GM19463 (cell line): ENCODE data around the gene RPS6KA3.

Experiments used
- ATAC-seq: cut with Tn5 transposase; IDR thresholded peaks from one replicate; pipeline ENCODE4 v1.9.1; 2021; ENCODE audit warnings: mild to moderate bottlenecking, moderate library complexity; ENCODE audit not compliant: unreplicated experiment

The RPS6KA3 gene

DNA sequence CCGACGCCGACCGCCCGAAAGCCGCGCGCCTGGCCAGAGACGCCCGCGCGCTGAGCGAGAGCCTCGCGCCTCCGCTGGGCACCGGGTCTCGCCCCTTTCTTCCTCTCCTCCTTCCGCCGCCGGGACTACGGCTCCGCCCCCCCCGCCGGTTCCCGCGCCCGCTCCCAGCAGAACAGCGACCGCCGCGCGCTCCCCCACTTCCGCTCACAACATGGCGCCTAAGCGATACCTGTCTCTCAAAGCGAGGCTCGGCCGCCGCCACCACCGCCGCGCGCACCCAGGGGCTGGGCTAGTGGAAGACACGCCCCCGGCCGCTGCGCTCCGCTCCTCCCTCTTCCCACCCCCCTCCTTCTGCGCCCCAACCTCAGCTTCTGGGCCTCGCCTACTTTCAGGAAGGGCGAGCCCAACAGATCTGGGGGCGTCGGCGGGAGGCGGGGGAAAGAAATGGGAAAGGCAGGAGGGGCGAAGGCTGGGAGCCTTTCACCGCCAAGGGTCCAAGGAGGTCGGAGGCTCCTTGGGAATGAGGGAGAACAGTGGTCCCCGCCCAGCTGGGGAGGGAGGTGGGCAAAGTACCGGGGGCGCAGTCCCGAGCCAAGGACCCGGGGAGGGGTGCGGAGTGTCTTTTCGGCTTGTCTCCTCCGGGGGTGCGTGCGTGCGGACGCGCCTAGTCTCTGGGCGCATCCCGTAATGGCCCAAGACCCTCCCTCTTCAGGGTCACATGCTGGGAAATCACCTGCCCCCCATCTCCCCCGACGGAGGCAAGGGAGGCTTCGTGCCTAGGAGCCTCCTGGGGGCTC, at the start of gene RPS6KA3:
RPS6KA3 (minus strand) TSS at position 100 of the 797 bp plus-strand sequence. CDS start 277 bp downstream, outside the sequence.
- peak; percentile 77 for ATAC-seq

DNA sequence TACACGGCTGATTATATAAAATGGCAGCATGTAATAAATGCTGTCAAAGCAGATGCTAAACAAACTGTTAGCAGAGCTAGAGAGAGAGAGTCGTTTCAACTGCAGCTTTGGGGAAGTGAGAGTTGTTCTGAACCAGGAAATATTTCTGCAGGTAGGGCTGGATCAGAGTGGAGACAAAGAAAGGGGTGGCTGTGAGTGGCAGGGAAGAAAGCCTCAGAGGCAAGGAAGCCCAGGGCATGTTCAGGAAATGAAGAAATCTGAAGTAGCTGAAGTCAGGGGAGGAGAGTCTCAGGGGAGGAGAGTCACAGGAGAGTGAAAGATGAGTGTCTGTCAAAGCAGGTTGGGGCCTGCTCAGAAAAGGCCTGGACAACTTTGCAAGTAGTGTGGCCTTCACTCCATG, 48.4 kb upstream of the RPS6KA3 start:
- peak; percentile 80 for ATAC-seq

DNA sequence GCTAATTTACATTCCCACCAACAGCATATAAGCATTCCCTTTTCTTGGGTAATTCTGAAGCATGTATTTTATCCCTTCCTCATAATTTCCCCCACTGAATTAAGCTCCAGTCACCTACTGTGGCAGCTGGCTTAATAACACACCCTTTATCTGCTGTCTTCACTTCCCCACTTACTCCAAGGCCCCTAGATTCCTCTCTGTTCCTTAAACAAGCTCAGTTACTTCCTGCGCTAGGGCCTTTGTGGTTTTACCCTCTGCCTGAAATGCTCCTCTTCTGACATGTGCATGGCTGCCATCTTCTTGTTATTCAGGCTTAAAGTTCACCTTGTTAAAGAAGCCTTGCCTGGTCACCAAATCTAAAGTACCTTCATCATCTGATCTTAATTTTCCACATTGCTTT, 47.2 kb upstream of the RPS6KA3 start:
- no peak for ATAC-seq

DNA sequence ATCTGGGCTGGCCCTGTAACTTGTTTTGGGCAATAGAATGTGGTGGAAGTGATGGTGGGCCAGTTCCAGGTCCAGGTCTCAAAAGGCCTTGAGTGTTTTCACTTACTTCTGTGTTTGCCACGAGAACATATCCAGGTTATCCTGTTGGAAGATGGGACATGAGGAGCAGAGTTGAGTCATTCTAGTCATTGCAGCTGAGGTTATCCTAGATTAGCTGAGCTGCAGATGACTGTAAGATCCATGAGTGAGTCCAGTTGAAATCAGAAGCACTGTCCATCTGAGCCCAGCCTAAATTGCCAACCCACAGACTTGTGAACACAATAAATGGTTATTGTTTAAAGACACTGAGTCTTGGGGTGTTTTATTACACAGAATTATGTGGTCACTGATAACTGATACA, 45.3 kb upstream of the RPS6KA3 start:
- ATAC-seq: no peak

DNA sequence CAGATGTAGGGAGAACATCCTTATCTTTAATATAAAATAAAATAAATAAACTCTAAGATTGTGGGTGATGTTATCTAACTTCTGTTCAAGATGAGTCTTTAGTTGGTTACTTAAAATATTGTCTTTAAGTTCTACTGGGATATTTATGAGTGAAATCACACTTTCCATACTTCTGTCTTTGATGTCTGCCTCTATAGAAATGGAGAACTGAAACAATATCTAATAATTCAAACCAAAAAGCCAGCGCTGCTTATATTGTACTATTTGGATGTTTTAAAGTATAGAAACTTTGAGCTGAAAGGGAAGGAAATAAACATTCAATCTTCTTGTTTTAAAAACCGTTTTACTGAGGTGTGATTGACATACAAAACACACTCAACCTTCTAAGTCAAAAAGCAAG, 44.8 kb upstream of the RPS6KA3 start:
- ATAC-seq: no peak

DNA sequence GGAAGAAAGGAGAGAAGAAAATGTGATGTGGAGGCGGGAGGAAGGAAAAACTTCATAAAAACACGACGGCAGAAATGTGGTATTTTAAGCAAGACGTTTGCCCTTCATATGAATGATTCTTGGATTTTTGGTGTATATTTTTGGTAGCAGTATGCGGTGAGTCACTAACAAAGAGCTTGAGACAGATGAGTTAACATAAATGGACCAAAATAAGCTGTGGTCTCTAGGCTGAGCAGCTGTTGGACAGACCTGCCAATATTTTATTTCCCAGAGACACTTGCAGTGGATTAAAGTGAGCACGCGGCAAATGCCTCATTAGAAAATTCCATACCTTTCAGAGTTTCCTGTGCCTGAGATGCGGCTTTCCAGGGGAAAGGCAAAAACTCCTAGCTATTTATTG, 43.1 kb upstream of the RPS6KA3 start:
- no peak for ATAC-seq

DNA sequence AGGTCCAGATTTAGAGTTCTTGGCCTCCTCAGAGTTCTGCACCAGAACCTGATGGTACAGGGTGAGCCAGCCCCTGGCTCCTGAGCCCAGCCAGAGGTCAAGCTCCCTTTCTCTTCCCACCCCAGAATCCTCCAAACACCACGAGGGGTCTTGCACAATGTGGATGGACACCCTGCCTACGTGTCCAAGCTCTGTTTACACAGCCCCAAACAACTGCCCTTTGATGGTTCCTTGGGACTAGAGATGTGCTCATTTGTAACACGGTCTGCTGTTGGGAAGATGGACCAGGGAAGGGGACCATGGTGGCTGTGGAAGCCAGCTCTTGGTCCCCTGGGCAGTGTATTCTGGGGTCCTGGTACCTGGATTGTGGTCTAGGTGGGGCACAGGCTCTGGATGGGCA, 40.0 kb upstream of the RPS6KA3 start:
- ATAC-seq: no peak

DNA sequence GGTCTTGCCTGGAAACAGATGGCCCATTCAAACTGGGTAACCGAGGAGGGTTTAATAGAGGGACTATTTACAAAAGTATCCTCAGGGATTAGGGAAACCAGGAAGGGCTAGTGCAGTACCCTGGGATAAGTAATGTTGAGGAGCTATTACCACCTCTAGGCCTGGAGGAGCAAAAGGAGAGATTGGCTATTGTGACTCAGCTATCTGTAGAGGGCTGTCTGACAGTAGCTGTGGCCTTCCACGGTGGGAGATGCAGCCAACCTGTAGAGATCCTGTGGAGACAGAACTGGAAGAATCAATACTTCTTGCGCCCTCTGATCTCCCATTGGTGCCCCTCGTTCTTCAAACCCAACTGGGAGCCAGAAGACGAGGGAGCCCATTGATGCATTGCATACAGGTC, 34.1 kb upstream of the RPS6KA3 start:
- ATAC-seq: no peak

DNA sequence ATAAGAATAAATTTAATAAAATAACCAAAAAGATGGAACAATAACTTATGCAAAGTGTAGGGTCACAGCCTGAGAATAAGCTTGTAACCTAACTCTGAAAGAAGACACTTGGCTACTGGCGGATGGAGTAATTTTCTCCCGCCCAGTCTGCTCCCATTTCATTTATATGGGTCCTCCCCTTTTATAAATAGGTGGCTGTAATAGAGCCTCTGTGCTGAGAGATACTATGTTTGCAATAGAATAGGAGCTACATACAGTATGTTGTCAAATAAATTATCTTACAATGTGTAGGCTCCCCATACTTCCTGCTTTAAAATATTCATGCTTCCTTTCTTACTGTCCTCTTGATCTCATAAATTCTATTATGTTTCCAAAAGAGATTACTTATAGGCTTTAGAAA, 28.2 kb upstream of the RPS6KA3 start:
- no peak for ATAC-seq

DNA sequence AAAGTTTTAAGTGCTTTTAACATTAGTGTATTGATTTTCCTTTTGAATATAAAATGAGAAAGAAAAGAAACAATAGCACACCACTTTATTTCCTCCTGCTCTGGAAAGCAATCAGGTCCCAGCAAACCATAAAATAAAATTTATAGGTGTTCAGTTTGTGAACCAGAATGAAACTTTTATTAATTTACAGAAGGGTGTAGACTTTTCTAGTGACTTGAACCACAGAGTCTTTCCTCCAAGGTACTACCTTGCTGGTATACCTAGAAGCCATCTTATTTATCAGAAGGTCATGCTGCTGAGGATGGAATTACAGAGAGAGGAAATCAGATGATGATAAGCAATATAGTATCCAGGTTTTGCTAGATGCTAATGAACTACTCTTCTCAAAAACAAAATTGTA, 27.6 kb upstream of the RPS6KA3 start:
- no peak for ATAC-seq

DNA sequence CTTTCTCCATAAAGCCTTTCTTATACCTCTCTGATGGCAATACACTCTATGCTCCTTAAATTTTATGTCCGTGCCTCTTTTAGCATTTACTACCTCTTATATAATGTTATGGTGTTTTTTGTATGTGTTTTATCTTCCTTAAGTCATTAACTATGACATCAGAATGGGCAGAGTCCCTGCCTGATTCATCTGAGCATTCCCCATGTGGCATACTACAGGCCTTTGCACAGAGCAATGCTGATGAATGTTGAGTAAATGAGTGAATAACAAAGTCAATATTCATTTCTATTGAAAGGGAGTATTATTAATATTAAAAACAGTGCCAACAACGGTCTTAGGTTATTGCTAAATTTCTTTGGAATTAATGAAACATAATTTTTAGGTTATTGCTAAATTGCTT, 18.8 kb upstream of the RPS6KA3 start:
- ATAC-seq: no peak

DNA sequence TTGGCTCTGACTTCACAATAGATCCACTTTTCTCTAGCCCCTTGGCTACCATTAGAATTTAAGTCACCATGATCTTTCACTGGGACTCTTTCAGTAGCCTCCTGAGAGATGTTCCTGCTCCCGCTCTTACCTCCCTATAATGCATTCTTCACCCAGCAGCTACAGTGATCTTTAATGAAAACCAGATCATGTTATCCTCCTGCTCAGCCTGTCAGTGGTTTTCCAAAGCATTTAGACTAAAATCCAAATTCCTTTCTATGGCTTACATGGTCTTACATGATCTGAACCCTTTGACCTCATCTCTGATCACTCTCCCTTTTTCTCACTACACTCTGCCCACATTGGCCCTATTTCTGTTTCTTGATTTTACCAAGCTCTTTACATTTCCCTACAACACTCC, 18.3 kb upstream of the RPS6KA3 start:
- no peak for ATAC-seq

DNA sequence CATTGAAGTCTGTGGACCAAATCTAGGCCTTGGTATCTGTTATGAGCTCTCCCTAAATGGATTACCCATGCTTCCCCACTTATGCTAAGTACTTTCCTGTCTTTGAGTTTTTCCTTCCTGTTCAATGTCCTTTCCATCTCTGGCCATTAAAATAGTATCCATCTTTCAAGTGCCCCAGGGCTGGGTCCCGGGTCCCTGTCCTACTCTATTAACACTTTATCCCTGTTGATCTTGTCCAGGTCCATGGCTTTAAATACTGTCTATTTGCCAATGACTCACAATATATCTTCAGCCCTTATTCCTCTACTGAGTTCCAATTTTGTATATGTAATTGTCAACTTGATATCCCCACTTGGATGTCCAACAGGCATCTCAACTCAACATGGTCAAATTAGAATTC, 17.7 kb upstream of the RPS6KA3 start:
- ATAC-seq: no peak

DNA sequence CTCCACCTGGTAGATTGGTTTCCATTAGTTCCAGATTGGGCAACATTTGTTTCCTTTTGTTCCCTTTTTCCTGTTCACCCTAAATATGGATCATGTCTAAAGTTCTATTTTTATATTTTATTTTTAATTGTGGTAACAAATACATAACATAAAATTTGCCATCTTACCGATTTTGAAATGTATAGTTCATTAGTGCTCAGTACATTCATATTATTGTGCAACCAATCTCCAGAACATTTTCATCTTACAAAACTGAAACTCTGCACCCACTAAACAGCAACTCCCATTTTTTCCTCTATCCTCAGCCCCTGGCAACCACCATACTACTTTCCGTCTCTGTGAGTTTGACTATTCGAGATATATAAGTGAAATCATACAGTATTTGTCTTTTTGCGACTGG, 14.2 kb upstream of the RPS6KA3 start:
- no peak for ATAC-seq

DNA sequence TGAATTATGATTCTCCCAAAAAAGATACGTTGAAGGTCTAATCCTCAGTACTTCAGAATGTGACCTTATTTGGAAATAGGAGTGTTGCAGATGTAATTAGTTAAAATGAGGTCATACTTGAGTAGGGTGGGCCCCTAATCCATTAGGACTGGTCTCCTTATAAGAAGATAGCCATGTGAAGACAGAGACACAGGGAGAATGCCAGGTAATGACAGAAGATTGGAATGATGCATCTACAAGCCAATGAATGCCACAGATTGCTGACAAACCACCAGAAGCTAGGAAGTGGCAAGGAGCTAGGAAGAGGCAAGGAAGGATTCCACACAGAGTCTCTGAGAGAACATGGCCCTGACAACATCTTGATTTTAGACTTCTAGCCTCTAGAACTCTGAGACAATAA, 7.4 kb upstream of the RPS6KA3 start:
- no peak for ATAC-seq

DNA sequence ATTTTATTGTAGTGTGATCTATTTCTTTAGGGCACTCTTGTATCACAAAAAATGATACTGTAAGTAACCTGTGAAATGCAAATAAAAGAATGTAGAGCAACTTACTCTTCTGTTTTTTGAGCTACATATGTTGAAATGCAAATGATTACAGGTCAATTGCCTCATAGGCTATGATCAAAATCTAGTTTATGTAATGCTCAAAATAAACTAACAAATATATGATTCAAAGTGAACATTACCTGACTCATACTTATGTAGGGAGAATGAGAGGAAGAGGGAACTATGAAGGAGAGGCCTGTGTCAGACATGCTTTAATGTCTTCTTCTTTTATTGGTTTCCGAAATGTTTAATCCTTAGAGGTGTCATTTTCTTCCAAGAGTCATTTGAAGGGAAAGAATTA, 5.0 kb upstream of the RPS6KA3 start:
- ATAC-seq: no peak

DNA sequence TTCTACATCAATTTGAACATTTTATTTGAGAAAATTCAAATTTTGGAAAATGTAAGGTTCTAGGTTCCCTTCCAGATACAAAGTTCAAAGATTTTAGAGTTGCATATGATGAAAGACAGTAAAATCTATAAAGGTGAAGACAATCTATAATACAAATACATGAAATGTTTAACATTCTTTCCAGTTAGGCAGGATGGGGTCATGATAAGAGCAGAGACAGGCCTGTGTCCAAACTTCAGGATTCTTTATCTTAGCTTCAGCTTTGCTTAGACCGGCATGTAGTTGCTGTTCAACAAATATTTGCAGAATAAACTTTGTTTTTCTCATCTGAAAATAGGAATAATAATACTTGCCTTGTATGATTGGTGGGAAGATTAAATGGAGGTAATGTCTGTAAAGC, 4.5 kb upstream of the RPS6KA3 start:
- no peak for ATAC-seq

DNA sequence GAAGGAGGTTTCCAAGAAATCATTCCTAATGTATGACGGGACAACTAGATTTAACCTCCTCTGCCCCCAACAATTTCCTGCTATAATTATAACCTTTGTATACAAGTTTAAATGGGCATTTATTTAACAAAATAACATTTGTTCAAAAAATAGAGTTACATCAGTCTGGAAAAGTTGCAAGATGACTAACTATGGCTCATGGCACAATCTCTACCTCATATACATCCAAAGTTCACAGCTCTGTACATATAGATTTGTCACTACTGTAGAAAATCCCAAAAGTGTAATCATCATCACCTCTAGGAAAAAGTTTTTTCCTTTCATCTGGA, 3.8 kb upstream of the RPS6KA3 start:
- no peak for ATAC-seq

DNA sequence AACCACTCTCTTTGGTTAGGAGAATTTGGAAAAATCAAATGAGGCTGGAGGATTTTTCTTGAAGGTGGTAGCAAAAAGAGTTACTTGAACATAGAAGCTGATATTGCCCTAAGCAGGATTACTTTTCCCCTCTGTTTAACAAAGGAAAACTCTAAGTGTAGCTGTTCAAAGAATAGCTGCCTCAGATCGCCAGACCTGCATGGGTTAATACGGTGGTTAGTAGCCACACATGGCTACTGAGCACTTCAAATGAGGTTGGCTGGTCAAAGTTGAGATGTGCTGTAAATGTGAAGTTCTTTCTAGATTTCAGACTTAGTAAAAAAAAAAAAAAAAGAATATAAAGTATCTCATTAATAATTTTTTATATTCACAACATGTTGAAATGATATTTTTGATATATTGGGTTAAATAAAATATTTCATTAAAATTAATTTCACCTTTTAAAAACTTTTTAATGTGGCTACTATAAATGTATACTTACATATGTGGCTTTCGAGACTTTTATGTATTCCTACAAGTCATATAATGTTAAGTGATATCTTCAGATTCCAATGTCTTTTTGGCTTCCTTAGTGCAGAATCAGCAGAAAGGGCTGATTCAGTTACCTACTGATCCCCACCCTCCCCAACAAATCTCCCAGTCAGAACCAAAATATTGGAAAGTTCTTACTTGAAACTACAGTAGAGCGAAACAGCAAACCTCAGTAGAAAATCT, 3.3 kb upstream of the RPS6KA3 start:
- ATAC-seq: no peak

DNA sequence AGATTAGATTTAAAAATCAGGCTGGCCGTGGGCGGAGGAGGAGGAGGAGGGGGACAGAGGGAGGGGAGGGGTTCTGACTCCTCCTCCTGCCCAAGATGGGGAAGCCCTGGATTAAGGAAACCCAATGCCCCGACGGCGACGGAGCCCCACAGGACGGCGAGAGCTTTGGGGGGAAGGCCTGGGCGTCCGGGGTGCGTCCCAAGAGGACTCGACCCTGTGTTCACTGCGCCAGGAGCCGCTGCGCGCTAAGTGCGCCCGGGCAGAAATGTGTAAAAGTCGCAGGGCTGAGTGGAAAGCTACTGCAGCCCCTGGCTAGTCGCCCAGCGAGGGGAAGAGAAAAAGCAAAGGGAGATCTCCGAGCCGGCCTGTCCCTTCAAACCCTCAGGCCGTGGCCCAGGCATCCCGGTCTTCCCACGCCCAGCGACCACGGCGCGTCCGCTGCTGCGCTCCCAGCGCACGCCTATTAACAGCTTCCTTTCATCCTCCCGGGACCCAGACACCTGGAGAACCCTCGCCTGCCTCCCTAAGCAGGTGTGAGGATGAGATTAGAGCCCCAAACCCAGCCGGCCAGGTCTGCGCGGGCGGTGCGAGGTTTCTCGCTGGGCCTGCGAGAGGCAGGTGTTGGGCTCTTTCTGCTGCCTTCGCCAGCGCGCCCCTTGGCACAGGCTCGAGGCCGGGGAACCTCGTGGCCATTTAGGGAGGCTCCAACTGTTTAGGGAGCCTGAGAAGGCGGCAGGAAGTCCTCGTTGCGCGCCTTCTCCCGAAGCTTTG, 1.4 kb upstream of the RPS6KA3 start:
- no peak for ATAC-seq

DNA sequence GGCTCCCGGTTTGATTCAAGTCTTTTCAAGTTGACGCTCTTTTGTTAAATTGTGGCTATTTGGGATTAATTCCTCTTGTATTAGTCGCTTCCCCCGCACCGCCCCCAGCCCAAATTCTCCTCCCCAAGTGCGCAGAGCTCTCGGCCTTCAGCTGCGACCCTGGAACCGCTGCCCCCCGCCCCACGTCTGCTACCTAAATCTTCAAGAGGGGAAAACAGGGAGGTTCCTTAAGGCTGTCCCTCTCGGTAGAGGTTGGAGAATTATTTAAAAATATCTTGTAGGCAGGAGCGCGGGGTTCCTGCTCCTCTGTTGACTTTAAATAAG, 860 bp upstream of the RPS6KA3 start:
- ATAC-seq: no peak
